ENCODE data around the gene HTATIP2.

DNA sequence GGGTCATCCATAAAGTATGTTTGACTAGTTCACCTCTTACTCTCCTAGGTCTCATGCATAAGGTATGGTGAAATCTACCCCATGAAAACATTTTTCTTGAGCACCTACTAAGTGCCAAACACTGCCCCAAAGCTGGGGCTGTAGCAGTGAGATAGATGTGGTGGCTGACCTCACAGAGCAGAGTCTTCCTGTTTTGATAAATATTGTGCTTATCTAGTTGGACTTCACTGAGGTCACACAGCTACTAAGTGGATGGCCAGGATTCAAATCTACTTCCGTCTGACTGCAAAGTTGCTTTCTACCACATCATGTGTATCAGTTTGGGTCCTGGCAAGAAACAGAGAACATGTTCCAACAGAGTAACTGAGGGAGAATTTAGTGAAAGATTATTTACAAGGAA lies 6.4 kb upstream of the HTATIP2 start:
- no peak for TF ChIP-seq CTCF (IDR thresholded peaks at IDR 0.05)
- no peak for TF ChIP-seq POLR2A (IDR thresholded peaks at IDR 0.05)
- TF ChIP-seq POLR2AphosphoS5 (IDR thresholded peaks at IDR 0.05): no peak
